GM23248 (cell line): ENCODE results near the gene MRPL23.

Experiments used
- EZH2 ChIP-seq: fragments of 200-600 bp; sonication (generic); IDR thresholded peaks from 2 replicates; pipeline ENCODE4 v1.6.1; 2018; ENCODE audit warnings: antibody characterized with exemption, mild to moderate bottlenecking; ENCODE audit not compliant: insufficient read depth, poor library complexity, severe bottlenecking
- EZH2phosphoT487 ChIP-seq: fragments of 200-600 bp; sonication (generic); IDR thresholded peaks from 2 replicates; pipeline ENCODE4 v1.6.1; 2018; ENCODE audit warnings: antibody characterized with exemption, moderate library complexity, mild to moderate bottlenecking, low read depth; ENCODE audit not compliant: insufficient read depth

- TF ChIP-seq EZH2 (no peak), EZH2phosphoT487 (no peak)
Measured at GRCh38 chr11:1988667-1989317, 41.7 kb downstream of the MRPL23 start.
